GM12873 (cell line): ENCODE data around the gene MRPS18A.

Experiments used
- CTCF ChIP-seq: IDR thresholded peaks from 2 replicates; pipeline ENCODE4 v1.5.1; 2012; ENCODE audit warnings: low read depth, mild to moderate bottlenecking, moderate library complexity, low read length, control low read depth; ENCODE audit not compliant: insufficient read depth; ENCODE audit errors: missing control alignments

MRPS18A gene

GRCh38 chr6:43680308-43681200 is 7.0 kb downstream of the MRPS18A start:
- no peak for TF ChIP-seq CTCF

DNA sequence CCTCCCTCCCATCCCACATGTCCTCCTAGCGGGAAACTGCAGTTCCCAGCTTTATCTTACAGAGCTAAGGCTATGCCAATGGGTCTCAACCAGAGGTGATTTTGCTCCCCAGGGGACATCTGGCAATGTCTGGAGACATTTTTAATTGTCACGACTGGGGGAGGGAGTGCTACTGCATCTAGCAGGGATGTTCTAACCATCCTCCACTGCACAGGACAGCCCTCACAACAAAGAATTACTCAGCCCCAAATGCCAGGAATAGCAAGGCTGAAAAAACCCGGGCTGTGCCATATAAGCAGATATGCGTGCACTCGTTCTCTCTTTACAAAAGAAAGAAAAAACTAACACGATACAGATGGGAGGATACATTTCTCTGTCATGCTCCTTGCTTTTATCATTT is 8.5 kb downstream of the MRPS18A start:
- TF ChIP-seq CTCF: no peak

DNA sequence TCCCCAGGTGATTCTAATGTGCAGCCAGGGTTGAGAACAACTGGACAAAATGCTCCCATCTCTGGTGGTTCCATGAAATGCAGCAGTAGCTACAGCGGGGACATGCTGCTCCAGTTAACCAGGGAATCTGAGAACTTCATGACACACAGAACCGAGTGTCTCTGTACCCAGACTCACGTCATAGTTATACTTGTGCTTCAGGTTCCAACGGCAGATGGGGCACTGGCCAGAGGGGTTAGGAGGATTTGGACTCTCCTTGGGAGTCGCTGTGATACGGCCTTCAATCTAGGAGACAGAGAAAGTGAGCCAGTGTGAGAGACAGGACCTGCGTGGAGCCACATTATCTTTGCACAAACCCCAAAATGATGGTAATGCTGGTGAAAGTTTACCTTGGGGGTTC is 9.2 kb downstream of the MRPS18A start:
- TF ChIP-seq CTCF: no peak

DNA sequence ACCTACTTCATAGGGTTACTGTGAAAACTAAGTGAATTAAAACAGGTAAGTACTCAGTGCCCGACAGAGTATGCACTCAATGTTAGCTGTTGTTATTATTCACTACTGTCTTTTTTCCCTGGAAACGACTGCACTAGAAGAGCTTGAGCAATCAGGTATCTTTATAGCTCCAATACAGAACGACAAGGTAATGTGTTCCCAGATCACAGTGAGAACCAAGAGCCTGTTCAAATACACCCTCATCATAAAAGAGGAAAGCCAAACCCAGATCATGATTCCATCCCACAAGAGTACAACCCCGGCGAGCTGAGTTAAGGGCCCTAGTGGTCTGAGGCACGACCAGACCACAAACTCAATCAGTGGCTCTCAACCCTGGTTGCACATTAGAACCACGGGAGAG is 9.8 kb downstream of the MRPS18A start:
- TF ChIP-seq CTCF: no peak

GRCh38 chr6:43676962-43677606 is 10.5 kb downstream of the MRPS18A start:
- TF ChIP-seq CTCF: no peak

- TF ChIP-seq CTCF: no peak
Measured at GRCh38 chr6:43674921-43675320, 12.7 kb downstream of the MRPS18A start.

- no peak for TF ChIP-seq CTCF
Measured at GRCh38 chr6:43674291-43674690, 13.3 kb downstream of the MRPS18A start.
